HuH-7.5 (cell line): ENCODE measurements around the gene CLSTN2.

ENCODE experiments used
- DNase-seq: peaks from one replicate; pipeline ENCODE4 v3.0.0; 2011; ENCODE audit warnings: low spot score

CLSTN2 gene

GRCh38 chr3:140341817-140342403, 406.9 kb downstream of the CLSTN2 start:
- DNase-seq: no peak

DNA sequence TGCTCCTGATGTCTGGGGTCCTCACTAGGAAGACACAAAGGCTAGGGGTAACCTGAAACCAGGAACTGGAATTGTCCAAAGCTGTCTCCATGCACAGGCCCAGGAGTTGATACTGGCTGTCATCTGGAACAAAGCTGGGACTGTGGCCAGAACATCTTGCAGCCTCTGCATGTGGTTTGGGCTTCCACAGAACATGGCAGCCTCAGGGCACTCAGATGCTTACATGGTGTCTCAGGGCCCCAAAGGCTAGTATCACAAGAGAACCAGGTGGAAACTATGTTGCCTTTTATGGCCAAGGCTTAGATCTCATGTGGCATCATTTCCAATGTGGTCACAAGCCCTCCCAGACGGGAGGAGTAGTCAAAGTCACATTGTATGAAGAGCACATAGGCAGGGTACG, 407.7 kb downstream of the CLSTN2 start:
- no peak for DNase-seq

DNA sequence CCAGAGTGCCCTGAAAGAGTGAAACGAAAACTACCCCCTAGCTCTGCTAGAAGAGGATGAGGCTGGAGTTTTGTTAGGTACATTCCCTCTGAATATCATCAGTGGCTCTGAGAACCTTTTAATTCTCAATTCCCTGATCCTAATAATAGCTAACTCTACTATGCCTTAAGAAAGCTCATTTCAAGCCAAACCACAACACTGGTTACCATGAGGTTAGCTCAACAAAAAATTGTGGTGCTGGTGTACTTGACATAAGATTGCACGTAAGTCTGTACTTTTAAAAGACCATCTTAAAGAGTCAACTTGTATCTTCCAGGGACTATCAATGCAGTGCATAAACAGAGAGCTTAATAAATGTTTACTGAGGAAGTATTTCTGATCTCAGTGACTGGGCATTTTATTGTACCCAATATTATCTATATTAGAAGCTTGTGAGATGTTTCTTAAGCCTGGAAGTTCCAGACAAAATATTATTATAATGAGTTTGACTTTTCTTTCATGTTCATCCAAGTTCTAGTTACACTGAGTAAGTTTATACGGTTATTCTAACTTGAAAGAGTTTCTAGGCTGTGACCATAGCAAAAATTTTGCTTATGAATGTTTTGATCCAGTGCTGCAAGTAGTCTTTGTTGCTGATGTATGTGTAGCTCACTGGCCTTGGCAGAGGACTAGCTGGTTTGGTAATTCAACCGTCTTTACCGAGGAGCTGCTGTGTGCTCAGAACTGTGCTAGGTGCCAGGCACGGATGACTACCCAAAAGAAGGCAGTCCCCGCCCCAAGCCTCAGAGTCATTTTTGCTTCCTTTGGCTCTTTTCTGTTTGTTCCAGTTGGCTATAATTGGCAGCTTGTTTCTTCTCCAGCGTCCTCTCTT, 408.5 kb downstream of the CLSTN2 start:
- DNase-seq: no peak

DNA sequence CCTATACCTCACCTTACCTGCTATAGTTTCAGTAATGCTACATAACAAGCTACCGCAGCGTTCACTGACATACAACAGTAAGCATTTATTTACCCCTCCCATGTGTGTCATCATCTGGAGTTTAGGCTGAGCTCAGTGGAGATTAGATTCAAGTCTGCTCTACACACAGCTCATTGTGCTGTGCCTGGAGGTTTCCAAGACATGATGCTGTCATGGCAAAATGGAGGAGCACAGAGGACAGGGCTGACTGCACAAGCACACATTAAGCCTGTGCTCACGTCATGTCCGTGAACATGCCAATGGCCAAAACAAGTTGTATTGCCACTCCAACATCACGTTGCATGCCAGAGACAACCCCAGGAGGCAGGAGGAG, 409.1 kb downstream of the CLSTN2 start:
- DNase-seq: no peak

- DNase-seq: no peak
These were observed 409.7 kb downstream of the CLSTN2 start for GRCh38 chr3:140344601-140345205.

GRCh38 chr3:140347151-140347550, 412.2 kb downstream of the CLSTN2 start:
- DNase-seq: no peak

- no peak for DNase-seq
These were observed 415.0 kb downstream of the CLSTN2 start for GRCh38 chr3:140349938-140350337.

- DNase-seq: no peak
These were observed 416.5 kb downstream of the CLSTN2 start for GRCh38 chr3:140351466-140351865.

DNA sequence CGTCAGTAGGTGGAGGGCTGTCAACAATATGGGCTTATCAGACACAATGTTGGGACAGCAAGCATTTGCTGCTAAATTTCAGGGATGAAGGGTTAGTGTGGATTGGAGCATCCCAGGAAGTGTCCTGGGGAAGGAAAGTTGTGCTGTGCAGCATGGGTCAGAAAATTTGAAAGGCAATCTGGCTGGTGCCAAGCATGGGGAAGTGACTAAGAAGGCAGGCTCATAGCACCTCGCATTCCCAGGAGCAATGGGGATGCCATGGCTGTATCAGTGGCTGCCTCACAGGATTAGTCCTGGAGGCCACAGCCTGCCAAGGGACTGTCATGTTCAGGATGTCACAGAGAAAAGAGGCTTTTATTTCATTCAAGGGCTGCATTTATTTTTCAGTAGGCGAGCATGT, 420.5 kb downstream of the CLSTN2 start:
- DNase-seq: no peak

DNA sequence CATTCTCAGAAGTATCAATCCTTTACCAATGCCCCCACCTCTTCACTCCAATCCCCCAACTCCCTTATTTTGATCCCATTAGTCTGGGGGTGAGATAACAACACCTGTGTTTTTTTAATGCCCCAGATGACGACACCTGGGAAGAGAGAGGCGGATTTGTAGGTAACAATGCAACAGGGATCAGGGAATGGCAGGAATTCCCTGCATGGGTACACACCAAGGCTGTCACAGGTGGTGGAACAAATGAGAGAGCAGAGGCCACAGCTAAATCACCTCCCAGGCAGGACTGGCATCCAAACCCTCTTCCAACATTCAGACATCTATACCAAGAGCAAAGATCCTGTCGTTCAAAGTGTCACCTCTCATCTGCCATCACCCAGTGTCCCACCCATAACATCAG, 423.7 kb downstream of the CLSTN2 start:
- no peak for DNase-seq

DNA sequence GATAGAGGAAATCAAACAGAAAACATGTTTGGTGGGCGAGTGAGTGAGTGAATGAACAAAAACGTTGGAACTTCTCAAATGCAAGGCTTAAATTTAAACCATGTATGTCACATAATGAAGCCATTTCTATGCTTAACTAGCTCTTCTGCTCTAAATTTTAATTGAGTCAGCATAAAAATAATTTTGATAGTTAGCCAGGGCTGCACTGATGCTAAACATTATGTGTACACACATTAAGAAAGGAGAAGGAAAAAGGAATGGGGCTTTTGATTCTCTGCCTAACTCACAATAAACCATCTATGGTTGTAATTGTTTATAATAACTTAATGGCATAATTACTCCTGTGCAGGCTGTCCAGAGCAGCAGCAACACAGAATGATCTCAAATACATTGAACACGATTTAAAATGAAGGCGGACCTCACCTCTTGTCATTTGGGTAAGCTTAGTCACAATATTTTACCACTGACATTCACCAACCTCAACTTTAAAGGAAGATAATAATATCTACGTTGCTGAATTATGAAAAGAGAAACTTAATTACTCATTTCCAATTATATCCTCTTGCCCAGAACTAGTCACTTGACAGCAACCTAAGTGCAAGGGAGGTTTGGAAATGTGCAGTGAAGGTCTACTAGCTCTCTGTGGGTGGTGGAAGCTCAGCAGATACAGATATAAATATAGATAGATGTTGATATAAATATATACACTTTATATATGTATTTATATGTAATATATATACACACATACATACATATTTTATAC, 424.4 kb downstream of the CLSTN2 start:
- DNase-seq: no peak

- DNase-seq: no peak
These were observed 425.3 kb downstream of the CLSTN2 start for GRCh38 chr3:140360332-140360731.

DNA sequence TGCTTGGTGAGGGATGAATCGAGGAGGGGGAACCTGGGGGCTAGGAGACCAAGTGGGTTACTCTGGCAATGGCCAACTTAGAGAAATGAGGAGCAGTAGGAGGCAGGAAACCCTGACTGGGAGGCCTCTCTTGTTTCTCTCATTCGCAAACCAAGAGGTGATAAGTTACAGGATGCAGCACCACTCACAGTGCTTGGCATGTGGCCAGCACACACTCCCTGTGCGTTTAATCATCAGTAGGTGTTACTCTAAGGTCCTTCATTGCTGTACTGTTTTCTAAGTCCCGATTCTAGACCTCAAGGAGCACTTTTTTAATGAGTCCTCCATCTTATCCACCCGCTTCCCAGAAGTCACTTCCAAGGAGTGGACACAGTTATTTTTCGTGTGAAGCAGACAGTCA, 428.8 kb downstream of the CLSTN2 start:
- no peak for DNase-seq

DNA sequence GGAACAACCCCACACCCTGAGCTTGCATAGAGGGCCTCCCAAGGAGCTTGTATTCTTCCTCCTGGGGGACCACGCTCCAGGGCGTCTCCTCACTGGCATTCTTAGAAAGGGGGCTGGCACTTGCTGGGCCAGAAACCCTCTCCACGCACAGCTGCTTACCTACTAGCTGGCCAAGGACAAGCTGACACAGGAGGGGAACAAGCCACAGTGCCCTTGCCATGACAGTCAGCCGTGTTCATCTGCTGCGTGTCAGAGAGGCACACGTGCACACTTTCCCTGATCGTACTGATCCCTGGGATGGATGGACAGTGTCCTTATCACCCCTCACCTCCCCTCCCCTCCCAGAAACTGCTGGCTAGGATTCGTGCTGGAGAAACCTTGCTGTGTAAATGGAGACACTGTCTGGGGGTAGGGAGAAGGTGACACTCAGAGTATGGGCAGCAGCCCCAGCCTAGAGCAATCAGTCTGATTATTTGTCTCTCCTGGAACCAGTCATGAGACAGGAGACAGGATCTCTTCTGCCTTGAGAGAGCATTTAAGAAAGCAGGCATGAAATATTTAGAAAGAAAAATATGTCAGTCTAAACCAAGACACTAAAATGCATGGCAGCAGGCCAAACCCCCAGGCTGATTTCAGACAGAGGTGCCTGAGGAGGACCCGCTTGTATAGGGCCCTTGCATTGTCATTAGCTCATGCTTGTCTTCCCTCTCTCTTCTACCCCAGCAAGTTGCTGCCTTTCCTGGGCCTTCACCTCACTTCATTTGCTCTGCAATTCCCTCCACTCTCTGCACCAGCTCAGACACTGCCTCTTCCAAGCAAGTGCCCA, 431.1 kb downstream of the CLSTN2 start:
- DNase-seq: no peak

GRCh38 chr3:140368223-140368811, 433.3 kb downstream of the CLSTN2 start:
- DNase-seq: no peak

- no peak for DNase-seq
These were observed 435.7 kb downstream of the CLSTN2 start for GRCh38 chr3:140370686-140371085.

GRCh38 chr3:140373234-140373633, 438.2 kb downstream of the CLSTN2 start:
- DNase-seq: no peak

- DNase-seq: no peak
These were observed 440.0 kb downstream of the CLSTN2 start for GRCh38 chr3:140375002-140375401.

DNA sequence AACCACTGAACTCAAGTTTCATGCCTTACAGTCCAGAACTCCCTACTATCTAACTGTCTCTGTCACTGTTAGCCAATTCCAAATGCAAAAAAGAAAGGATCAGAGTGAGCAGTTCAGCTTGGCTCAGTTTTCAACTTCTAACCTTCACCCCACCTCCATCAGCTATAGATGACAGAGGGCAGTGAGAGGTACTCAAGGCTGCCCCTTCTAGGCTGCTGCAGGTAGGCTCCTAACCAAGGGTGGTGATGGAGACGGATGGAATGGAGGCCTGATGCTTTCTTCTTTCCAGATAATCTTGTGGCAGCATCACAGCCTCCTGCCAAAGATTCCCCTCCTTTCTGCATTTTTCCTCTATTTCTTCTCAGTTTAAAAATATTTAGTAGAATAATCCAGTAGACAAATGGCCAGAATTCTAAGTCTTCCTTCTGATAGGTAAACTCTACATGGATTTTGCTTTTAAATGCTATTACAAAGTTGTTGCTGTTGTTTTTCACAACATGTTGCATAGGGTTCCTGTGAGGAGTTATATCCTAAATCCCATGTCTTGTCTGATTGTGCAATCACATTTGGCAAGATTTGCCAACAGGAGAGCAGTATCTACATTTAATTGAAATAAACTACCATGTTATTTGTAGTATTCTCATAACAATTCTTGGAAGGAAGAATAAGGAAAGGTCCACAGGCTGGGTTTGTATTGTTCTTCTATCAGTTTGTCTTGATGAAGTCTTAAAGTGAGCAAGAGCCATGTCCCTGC, 441.3 kb downstream of the CLSTN2 start:
- no peak for DNase-seq

DNA sequence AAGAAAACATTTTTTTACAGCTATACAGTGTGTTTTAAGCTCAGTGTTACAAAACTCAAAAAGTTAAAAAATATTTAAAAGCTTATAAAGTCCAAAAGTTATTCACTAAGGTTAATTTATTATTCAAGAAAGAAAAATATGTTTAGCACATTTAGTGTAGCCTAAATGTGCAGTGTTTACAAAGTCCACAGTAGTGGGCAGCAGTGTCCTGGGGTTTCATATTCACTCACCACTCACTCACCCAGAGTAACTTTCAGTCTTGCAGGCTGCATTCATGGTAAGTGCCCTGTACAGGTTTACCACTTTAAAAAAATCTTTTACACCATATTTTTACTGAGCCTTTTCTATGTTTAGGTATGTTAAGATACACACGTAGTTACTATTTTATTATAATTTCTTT, 442.7 kb downstream of the CLSTN2 start:
- no peak for DNase-seq
